GM19239 (cell line): ENCODE data around the gene GABRG2.
"Not testable (repeated sequence)": the region's sequence is repeated elsewhere in the genome, so short reads cannot be mapped to it uniquely, and the experiment has no call there.

Source experiments
- DNase-seq: peaks from one replicate; pipeline ENCODE4 v3.0.0; 2011; ENCODE audit warnings: low spot score; ENCODE audit not compliant: insufficient read length
- FAIRE-seq: peaks from 2 replicates; lab custom pipeline; 2011; peaks lifted over from hg19 to GRCh38; lab: Jason Lieb, UNC

Gene GABRG2

DNA sequence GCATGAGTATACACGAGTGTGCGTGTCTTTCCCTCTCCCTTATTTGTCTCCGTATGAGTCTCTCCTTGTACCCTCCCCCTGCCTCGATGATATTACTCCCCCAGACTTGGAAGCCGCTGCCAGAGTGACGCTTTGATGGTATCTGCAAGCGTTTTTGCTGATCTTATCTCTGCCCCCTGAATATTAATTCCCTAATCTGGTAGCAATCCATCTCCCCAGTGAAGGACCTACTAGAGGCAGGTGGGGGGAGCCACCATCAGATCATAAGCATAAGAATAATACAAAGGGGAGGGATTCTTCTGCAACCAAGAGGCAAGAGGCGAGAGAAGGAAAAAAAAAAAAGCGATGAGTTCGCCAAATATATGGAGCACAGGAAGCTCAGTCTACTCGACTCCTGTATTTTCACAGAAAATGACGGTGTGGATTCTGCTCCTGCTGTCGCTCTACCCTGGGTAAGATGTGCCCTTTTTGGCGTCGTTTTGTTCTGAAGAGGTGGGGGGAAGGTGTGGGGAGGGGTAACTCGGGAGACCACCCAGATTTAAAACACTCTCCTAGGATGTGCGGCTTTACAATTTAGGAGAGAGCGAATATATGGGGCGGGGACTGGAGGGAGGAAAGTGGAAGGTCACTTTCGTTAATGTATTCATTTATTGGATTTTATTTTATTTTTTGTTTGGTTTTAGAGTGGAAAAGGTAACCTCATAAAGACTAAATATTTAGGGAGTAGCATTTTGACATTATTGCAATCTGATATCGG, at the start of gene GABRG2:
TSS of gene GABRG2 (plus strand) at position 119 of the 757 bp plus-strand sequence. CDS start at position 346, 227 bp downstream.
- FAIRE-seq: no peak
- no peak for DNase-seq

DNA sequence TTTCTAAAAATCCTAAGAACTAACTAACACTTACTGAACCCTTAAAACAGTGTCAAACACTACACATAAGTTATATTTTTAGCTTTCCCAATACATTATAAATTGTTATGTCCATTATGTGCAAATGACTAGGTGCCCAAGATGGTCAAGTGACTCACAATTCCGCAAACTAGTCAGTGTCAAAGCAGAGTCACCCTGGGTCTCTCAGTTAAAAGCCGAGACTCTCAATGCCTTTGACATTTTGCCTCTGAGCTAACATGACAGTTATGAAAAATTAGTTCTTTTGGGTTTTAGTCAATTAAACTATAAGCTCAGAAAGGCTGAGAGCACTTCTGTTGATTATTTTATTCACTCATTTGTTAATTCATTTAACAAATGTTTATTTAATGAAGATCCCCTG, 42.3 kb upstream of the GABRG2 start:
- FAIRE-seq: no peak

GRCh38 chr5:162026803-162027202, 40.8 kb upstream of the GABRG2 start:
- DNase-seq: no peak
- no peak for FAIRE-seq

More for the DNA sequence above, 42.3 kb upstream of the GABRG2 start:
- no peak for DNase-seq

GRCh38 chr5:162037431-162037830, 30.1 kb upstream of the GABRG2 start:
- FAIRE-seq: no peak
- no peak for DNase-seq

DNA sequence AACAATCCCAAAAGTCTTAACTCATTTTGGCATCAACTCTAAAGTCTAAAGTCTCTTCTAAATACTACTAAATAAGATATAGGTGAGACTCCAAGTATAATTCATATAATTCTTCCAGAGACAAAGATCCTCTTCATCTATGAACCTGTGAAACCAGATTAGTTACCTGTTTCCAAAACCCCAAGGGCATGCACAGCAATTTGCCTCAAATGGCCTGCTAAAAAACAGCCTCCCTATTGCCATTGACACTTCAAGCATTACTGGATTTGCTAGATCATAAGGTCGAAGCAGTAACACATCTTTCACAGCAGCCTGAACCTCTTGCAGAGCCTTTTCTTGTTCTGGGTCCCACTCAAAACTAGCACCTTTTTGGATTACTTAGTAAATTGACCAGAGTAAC, 20.3 kb upstream of the GABRG2 start:
- DNase-seq (no peak), FAIRE-seq (no peak)

DNA sequence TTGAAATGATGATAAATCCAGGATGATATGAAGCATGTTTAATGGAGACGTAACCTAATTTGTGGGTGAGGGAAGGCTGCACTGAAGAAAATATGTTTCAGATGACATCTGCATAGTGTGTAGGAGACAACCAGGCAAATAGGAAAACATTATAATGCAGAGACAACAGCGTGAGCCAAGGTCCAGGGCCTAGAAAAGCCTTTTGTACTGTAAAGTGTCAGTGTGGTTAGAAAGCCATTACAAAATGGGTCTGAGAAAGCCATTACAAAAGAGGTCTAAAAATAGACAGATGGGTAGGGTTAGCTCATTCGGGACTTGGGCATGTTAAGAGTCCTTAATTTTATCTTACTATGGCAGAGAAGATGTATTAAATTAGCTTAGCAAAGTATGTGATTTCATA, 14.9 kb upstream of the GABRG2 start:
- DNase-seq (no peak), FAIRE-seq (no peak)

GRCh38 chr5:162055095-162055494, 12.5 kb upstream of the GABRG2 start:
- DNase-seq, FAIRE-seq: not testable (repeated sequence)

DNA sequence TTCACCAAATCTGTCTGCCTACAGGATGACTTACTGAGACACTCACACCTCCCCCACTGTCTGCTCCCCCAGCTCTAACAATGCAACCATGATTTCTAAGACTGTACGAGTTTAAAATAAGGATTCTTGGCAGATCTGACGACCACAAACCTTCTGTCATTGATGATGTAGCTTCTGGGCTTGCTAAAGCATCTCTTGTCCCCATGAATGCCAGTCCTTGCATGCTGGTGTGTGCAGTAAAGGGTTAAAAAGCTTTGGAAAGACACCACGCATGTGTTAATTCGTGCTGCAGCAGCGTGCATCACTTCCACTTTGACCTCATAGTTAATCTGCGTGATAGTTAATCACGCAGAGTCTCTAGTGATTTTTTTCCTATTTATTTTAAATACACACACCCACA, 411 bp upstream of the GABRG2 start:
- DNase-seq: no peak
- FAIRE-seq: no peak

GRCh38 chr5:162068412-162068811, 839 bp downstream of the GABRG2 start:
- no peak for FAIRE-seq
- DNase-seq: no peak

GRCh38 chr5:162068936-162069335, 1.4 kb downstream of the GABRG2 start:
- FAIRE-seq (no peak), DNase-seq (no peak)

DNA sequence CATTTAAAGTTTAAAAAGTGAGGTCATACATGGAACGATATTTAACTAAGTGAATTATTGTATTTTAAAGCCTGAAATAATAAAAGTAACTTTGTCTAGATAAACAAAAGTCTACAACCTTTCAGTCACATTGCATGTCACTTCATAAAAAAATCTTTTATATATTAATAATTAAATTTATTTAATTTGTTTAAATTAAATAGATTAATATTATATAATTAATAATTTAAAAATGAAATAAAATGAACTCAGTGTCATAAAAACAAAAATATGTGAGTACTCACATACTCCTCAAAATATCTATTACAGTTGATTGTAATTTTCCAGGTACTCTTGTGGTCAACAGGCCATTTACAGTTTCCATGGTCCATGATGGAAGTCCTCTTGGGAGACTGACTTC, 11.2 kb downstream of the GABRG2 start:
- FAIRE-seq (no peak), DNase-seq (no peak)

- FAIRE-seq (no peak), DNase-seq (no peak)
Measured at GRCh38 chr5:162091336-162091735, 23.8 kb downstream of the GABRG2 start.

GRCh38 chr5:162096448-162096847, 28.9 kb downstream of the GABRG2 start:
- FAIRE-seq (no peak), DNase-seq (no peak)

DNA sequence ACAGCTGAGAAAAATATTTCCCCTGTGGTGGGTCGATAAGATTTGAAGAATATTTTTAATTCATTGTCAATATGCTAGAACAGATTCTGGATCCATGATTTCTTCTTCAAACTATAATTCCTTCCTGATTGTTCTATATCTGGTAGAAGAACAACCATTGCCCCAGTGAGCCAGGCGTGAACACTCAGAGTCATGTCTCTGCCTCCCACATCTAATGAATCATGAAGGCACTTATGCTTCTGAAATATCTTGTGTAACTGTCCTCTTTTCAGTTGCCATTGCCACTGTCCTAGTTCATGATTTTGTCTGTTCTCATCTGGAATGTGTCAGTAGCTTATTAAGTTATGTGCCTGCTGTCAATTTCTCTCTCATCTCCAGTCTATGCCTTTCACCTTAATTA, 40.0 kb downstream of the GABRG2 start:
- DNase-seq (no peak), FAIRE-seq (no peak)

GRCh38 chr5:162119801-162120200, 52.2 kb downstream of the GABRG2 start:
- FAIRE-seq: no peak
- no peak for DNase-seq

GRCh38 chr5:162128117-162128516, 60.5 kb downstream of the GABRG2 start:
- DNase-seq (no peak), FAIRE-seq (no peak)

- no peak for FAIRE-seq
Measured at GRCh38 chr5:162132348-162132747, 64.8 kb downstream of the GABRG2 start.

GRCh38 chr5:162139190-162139589, 71.6 kb downstream of the GABRG2 start:
- DNase-seq (no peak), FAIRE-seq (no peak)

More at GRCh38 chr5:162132348-162132747, 64.8 kb downstream of the GABRG2 start:
- DNase-seq: no peak

DNA sequence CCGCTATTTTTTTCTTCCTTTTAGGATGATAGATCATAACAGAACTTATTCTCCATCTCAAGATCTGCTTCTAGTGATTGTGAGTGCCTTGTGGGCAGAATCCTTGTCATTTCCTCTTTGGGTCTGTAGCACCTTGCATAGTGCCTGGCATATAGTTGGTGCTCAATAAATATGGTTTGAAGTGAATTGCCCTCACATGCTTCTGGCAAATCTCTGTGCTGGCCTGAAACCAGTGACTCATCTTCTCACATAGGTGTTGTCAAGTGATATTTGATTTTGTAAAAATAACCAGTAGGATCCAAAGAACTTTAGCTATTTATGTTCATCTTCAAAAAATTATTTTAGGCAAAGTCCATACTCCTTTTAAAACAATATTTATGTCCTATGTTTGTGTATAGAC, 86.7 kb downstream of the GABRG2 start:
- FAIRE-seq: no peak
- DNase-seq: no peak

DNA sequence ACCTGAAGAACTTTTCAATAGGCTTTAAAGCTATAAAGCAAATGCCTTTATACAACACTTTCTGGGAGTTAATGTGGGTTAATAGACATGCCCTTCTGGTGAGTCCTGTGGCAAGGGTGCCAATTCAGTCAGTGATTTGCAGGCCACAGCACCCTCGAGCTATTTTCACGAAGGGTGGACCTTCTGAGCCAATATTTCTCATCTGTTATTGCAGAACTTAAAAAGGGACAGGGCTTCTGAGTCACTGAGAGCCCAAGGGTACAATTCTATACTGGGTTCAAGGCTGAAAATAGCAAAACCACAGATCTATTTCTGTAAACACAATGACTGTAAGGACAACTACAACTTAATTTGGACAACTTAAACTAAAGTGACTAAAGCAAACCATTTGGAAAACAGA, 92.8 kb downstream of the GABRG2 start:
- FAIRE-seq (no peak), DNase-seq (no peak)

DNA sequence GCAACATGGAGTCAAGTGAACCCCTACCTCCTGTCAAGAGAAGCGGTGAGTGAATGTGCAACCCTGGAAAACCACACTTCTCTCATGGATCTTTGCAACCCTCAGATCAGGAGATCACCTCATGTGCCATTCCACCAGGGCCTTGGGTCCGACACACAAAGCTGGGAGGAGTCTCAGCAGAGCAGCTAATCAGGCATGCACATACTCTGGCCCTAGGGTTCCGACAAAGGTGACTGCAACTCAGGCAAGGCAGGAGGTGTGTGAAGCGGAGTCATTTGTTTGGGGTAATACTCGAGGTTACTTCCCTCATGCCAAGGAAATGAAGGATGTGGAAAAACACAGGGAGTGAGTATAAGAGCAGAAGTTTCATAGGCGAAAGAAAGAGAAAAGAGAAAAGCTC, 96.1 kb downstream of the GABRG2 start:
- no peak for DNase-seq
- no peak for FAIRE-seq

- no peak for FAIRE-seq
- no peak for DNase-seq
Measured at GRCh38 chr5:162174358-162174974, 106.9 kb downstream of the GABRG2 start.
